Neural progenitor cell (in vitro differentiated cells): ENCODE results near the gene SCN7A. TPM values are rescaled to one million over a fixed set of nuclear protein-coding genes. Genes with fewer than 3 reads are reported as not detected.

Experiments used
- DNase-seq: peaks from one replicate; pipeline ENCODE4 v3.0.0-alpha.2; 2016; ENCODE audit warnings: low spot score
- H2AFZ ChIP-seq: fragments of 200-600 bp; sonication (generic); replicated peaks from 2 replicates; pipeline ENCODE4 v1.6.1; 2016; ENCODE audit warnings: antibody characterized with exemption
- H3F3A ChIP-seq: fragments of 200-600 bp; sonication (generic); 2 replicates; pipeline ENCODE4 v1.6.1; 2016; ENCODE audit warnings: antibody characterized with exemption, low read depth
- H3K27ac ChIP-seq: fragments of 200-600 bp; sonication (generic); 2 replicates; pipeline ENCODE4 v1.5.1; 2016; ENCODE audit warnings: mild to moderate bottlenecking
- H3K27me3 ChIP-seq: fragments of 200-600 bp; sonication (generic); 2 replicates; pipeline ENCODE4 v1.6.1; 2016; ENCODE audit warnings: mild to moderate bottlenecking, moderate library complexity
- H3K36me3 ChIP-seq: fragments of 200-600 bp; sonication (generic); 2 replicates; pipeline ENCODE4 v1.5.1; 2016
- H3K4me1 ChIP-seq: fragments of 200-600 bp; sonication (generic); 2 replicates; pipeline ENCODE4 v1.6.1; 2016; ENCODE audit warnings: mixed run types
- H3K4me2 ChIP-seq: fragments of 200-600 bp; sonication (generic); 2 replicates; pipeline ENCODE4 v1.6.1; 2016
- H3K4me3 ChIP-seq: fragments of 200-600 bp; sonication (generic); 2 replicates; pipeline ENCODE4 v1.5.1; 2016
- H3K79me2 ChIP-seq: fragments of 200-600 bp; sonication (generic); 2 replicates; pipeline ENCODE4 v1.6.1; 2016; ENCODE audit warnings: low read depth
- H3K9ac ChIP-seq: fragments of 200-600 bp; sonication (generic); 2 replicates; pipeline ENCODE4 v1.6.1; 2016
- H3K9me3 ChIP-seq: fragments of 200-600 bp; sonication (generic); 2 replicates; pipeline ENCODE4 v1.5.1; 2016; ENCODE audit warnings: low read depth
- H4K20me1 ChIP-seq: fragments of 200-600 bp; sonication (generic); 2 replicates; pipeline ENCODE4 v1.6.1; 2016; ENCODE audit warnings: low read depth
- H3K27ac Mint-ChIP-seq: 3 replicates; pipeline ENCODE4 v1.8.0; 2021; ENCODE audit warnings: mixed read lengths
- H3K27me3 Mint-ChIP-seq: 2 replicates; pipeline ENCODE4 v1.8.0; 2022; ENCODE audit warnings: low read depth, mild to moderate bottlenecking, inconsistent platforms, moderate library complexity, mixed read lengths; ENCODE audit not compliant: insufficient read depth
- H3K36me3 Mint-ChIP-seq: 3 replicates; pipeline ENCODE4 v1.8.0; 2021; ENCODE audit warnings: mixed read lengths
- H3K4me1 Mint-ChIP-seq: 3 replicates; pipeline ENCODE4 v1.8.0; 2021; ENCODE audit warnings: mixed read lengths
- H3K4me3 Mint-ChIP-seq: 3 replicates; pipeline ENCODE4 v1.8.0; 2021; ENCODE audit warnings: mild to moderate bottlenecking, moderate library complexity, mixed read lengths
- H3K9me3 Mint-ChIP-seq: 3 replicates; pipeline ENCODE4 v1.8.0; 2020; ENCODE audit warnings: mixed read lengths
- CTCF ChIP-seq: fragments of 200-600 bp; sonication (generic); IDR thresholded peaks from 2 replicates; pipeline ENCODE4 v1.5.1; 2017; ENCODE audit warnings: antibody characterized with exemption, mild to moderate bottlenecking
- EZH2 ChIP-seq: fragments of 200-600 bp; sonication (generic); IDR thresholded peaks from 2 replicates; pipeline ENCODE4 v1.6.1; 2017; ENCODE audit warnings: antibody characterized with exemption, mild to moderate bottlenecking, moderate library complexity
- EZH2phosphoT487 ChIP-seq: fragments of 200-600 bp; sonication (generic); IDR thresholded peaks from 2 replicates; pipeline ENCODE4 v1.6.1; 2017; ENCODE audit warnings: antibody characterized with exemption
- total RNA-seq: library from RNA; depleted of rRNA; stranded (reverse); fragments of >200 nt; gene quantifications from 2 replicates; pipeline ENCODE4 v1.2.3, GENCODE V29; 2015; ENCODE audit warnings: low replicate concordance

SCN7A gene
- total RNA-seq, 1 donor from 2014 or later = 1.0 TPM

- Mint-ChIP-seq H3K27me3 (no peaks in the 10 kb centered on the region), H3K36me3 (no peaks in the 10 kb centered on the region), H3K9me3 (no peaks in the 10 kb centered on the region), H3K4me3 (no peak overlapping the region), H3K27ac (no peak overlapping the region), H3K4me1 (peaks cover 8% of the 10 kb centered on the region)
- Histone ChIP-seq H3K79me2 (no peaks in the 10 kb centered on the region), H3K4me1 (no peaks in the 10 kb centered on the region), H3F3A (no peaks in the 10 kb centered on the region), H2AFZ (no peak overlapping the region), H3K9me3 (no peaks in the 10 kb centered on the region), H3K4me3 (no peak overlapping the region), H3K4me2 (no peak overlapping the region), H3K27me3 (no peaks in the 10 kb centered on the region), H3K36me3 (no peaks in the 10 kb centered on the region), H4K20me1 (no peaks in the 10 kb centered on the region), H3K27ac (no peak overlapping the region), H3K9ac (no peak overlapping the region)
- DNase-seq = no peak
- no peak for TF ChIP-seq EZH2
- TF ChIP-seq CTCF = no peak
- TF ChIP-seq EZH2phosphoT487 = no peak
Measured at GRCh38 chr2:166449439-166449838, 44.6 kb downstream of the SCN7A start.

GRCh38 chr2:166448106-166448505 is 45.9 kb downstream of the SCN7A start:
- H3K79me2 ChIP-seq = no peaks in the 10 kb centered on the region
- TF ChIP-seq EZH2phosphoT487 = no peak

DNA sequence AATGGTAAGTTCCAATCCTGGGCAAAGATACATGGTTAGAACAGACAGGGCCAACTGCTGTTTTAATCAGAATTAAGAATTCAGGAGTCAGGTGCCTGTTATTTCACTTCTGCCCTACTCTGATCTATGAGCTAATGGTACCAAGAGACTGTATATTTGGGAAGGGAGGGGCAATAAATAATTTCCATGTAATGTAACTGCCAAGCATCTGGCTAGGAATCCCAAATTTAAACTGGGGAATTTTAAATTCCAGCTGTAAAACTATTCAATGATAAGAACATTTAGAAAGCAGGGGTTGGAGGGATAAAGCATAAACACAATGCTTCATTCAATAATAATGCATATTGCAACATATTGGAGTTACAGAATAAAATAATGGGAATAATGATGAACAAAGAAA is 49.7 kb downstream of the SCN7A start:
- TF ChIP-seq EZH2 (no peak), CTCF (no peak), EZH2phosphoT487 (no peak)

More at GRCh38 chr2:166448106-166448505, 45.9 kb downstream of the SCN7A start:
- no peak overlapping the region for H3K27ac Mint-ChIP-seq
- H3K9me3 Mint-ChIP-seq = no peaks in the 10 kb centered on the region
- no peak overlapping the region for H3K4me3 Mint-ChIP-seq
- DNase-seq = no peak
- Histone ChIP-seq H3K4me2 (no peak overlapping the region), H3F3A (no peaks in the 10 kb centered on the region), H3K27ac (no peak overlapping the region), H4K20me1 (no peaks in the 10 kb centered on the region), H3K4me3 (no peak overlapping the region), H3K9me3 (no peaks in the 10 kb centered on the region), H2AFZ (no peak overlapping the region), H3K36me3 (no peaks in the 10 kb centered on the region), H3K9ac (no peak overlapping the region), H3K4me1 (no peaks in the 10 kb centered on the region), H3K27me3 (no peaks in the 10 kb centered on the region)
- no peaks in the 10 kb centered on the region for H3K36me3 Mint-ChIP-seq
- H3K4me1 Mint-ChIP-seq = peaks cover 8% of the 10 kb centered on the region
- H3K27me3 Mint-ChIP-seq = no peaks in the 10 kb centered on the region

DNA sequence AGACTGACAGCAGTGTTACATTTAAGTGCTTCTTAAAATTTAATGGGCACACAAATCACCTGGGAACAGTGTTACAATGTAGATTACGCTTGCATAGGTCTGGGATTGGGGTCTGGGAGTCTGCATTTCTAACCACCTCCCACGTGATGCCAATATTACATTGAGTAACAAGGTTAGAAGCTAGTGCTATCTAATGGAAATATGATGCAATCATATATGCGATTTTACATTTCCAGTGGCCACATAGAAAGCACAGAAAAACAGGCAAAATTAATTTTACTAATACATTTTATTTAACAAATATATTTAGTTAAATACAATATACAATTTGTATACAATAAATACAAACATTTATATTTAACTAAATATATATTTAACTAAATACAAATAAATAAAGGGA is 53.7 kb downstream of the SCN7A start:
- Histone ChIP-seq H2AFZ (no peak overlapping the region), H3K4me2 (no peak overlapping the region), H3K9ac (no peak overlapping the region), H3K9me3 (no peaks in the 10 kb centered on the region), H3K36me3 (no peaks in the 10 kb centered on the region), H3K4me3 (no peak overlapping the region), H3K27ac (no peak overlapping the region), H3F3A (no peaks in the 10 kb centered on the region), H3K27me3 (no peaks in the 10 kb centered on the region), H3K79me2 (no peaks in the 10 kb centered on the region), H4K20me1 (no peaks in the 10 kb centered on the region), H3K4me1 (no peaks in the 10 kb centered on the region)
- no peaks in the 10 kb centered on the region for H3K4me1 Mint-ChIP-seq
- no peak for DNase-seq
- TF ChIP-seq EZH2phosphoT487 = no peak
- no peak for TF ChIP-seq EZH2
- TF ChIP-seq CTCF = no peak
- no peak overlapping the region for H3K27ac Mint-ChIP-seq
- peaks cover 3% of the 10 kb centered on the region for H3K9me3 Mint-ChIP-seq
- H3K36me3 Mint-ChIP-seq = no peaks in the 10 kb centered on the region
- H3K4me3 Mint-ChIP-seq = no peak overlapping the region
- H3K27me3 Mint-ChIP-seq = peaks cover 3% of the 10 kb centered on the region

More for the DNA sequence above, 49.7 kb downstream of the SCN7A start:
- no peak overlapping the region for H3K27ac Mint-ChIP-seq
- no peaks in the 10 kb centered on the region for H3K4me1 ChIP-seq
- no peaks in the 10 kb centered on the region for H3K4me1 Mint-ChIP-seq
- H3K4me3 ChIP-seq = no peak overlapping the region
- H3K4me3 Mint-ChIP-seq = no peak overlapping the region
- H3K36me3 Mint-ChIP-seq = no peaks in the 10 kb centered on the region
- H3K79me2 ChIP-seq = no peaks in the 10 kb centered on the region
- H3K27ac ChIP-seq = no peak overlapping the region
- no peaks in the 10 kb centered on the region for H3K27me3 Mint-ChIP-seq
- H3K4me2 ChIP-seq = no peak overlapping the region
- no peaks in the 10 kb centered on the region for H4K20me1 ChIP-seq
- no peaks in the 10 kb centered on the region for H3K9me3 Mint-ChIP-seq
- no peak overlapping the region for H3K9ac ChIP-seq
- no peaks in the 10 kb centered on the region for H3K9me3 ChIP-seq
- no peak overlapping the region for H2AFZ ChIP-seq
- DNase-seq = no peak
- H3K27me3 ChIP-seq = no peaks in the 10 kb centered on the region
- no peaks in the 10 kb centered on the region for H3F3A ChIP-seq
- H3K36me3 ChIP-seq = no peaks in the 10 kb centered on the region
